HS-27A (cell line): Measurements from ENCODE around the gene AGPAT4.

Experiments
- DNase-seq: peaks from one replicate; pipeline ENCODE4 v3.0.0-alpha.2; 2012; ENCODE audit warnings: low read depth, missing footprints

Gene AGPAT4

GRCh38 chr6:161166176-161166575, 107.7 kb downstream of the AGPAT4 start:
- DNase-seq, result no peak

- DNase-seq, result no peak
Measured at GRCh38 chr6:161164182-161164625, 109.7 kb downstream of the AGPAT4 start.

- DNase-seq, result no peak
Measured at GRCh38 chr6:161163466-161164181, 110.2 kb downstream of the AGPAT4 start.

- no peak for DNase-seq
Measured at GRCh38 chr6:161162722-161163121, 111.1 kb downstream of the AGPAT4 start.

- DNase-seq, result peak; percentile 12
Measured at GRCh38 chr6:161161889-161162624, 111.8 kb downstream of the AGPAT4 start.

- no peak for DNase-seq
Measured at GRCh38 chr6:161161121-161161520, 112.7 kb downstream of the AGPAT4 start.

- DNase-seq, result no peak
Measured at GRCh38 chr6:161154796-161155335, 119.0 kb downstream of the AGPAT4 start.

- no peak for DNase-seq
Measured at GRCh38 chr6:161153725-161154124, 120.1 kb downstream of the AGPAT4 start.

GRCh38 chr6:161152907-161153662, 120.8 kb downstream of the AGPAT4 start:
- DNase-seq, result no peak

- no peak for DNase-seq
Measured at GRCh38 chr6:161152527-161152862, 121.4 kb downstream of the AGPAT4 start.

- no peak for DNase-seq
Measured at GRCh38 chr6:161151660-161152526, 122.0 kb downstream of the AGPAT4 start.

- DNase-seq, result no peak
Measured at GRCh38 chr6:161151059-161151645, 122.7 kb downstream of the AGPAT4 start.

- no peak for DNase-seq
Measured at GRCh38 chr6:161150566-161150965, 123.3 kb downstream of the AGPAT4 start.

- no peak for DNase-seq
Measured at GRCh38 chr6:161150136-161150535, 123.7 kb downstream of the AGPAT4 start.

GRCh38 chr6:161143663-161144430, 130.0 kb downstream of the AGPAT4 start:
- no peak for DNase-seq

- DNase-seq, result no peak
Measured at GRCh38 chr6:161142957-161143296, 130.9 kb downstream of the AGPAT4 start.

GRCh38 chr6:161141173-161141572, 132.7 kb downstream of the AGPAT4 start:
- DNase-seq, result no peak

GRCh38 chr6:161140554-161140875, 133.3 kb downstream of the AGPAT4 start:
- no peak for DNase-seq

- DNase-seq, result no peak
Measured at GRCh38 chr6:161139766-161140553, 133.9 kb downstream of the AGPAT4 start.

- DNase-seq, result no peak
Measured at GRCh38 chr6:161139304-161139765, 134.5 kb downstream of the AGPAT4 start.
